Ascending aorta (tissue), 2 donors: ENCODE data around the gene UBASH3A. TPM values are rescaled to one million over a fixed set of nuclear protein-coding genes. Genes with fewer than 3 reads are reported as not detected.

Source experiments
- DNase-seq, 2 donors: peaks; one replicate each; pipeline ENCODE4 v3.0.0-alpha.2; 2019; ENCODE audit warnings: low spot score in 2 of 2
- H3K27ac ChIP-seq, 2 donors: fragments of 200-600 bp; sonication (generic); one replicate each; pipeline ENCODE4 v1.5.1; 2016 to 2017; ENCODE audit warnings: mild to moderate bottlenecking in 1 of 2
- H3K27me3 ChIP-seq: fragments of 200-600 bp; sonication (generic); one replicate; pipeline ENCODE4 v1.5.1; 2017
- H3K36me3 ChIP-seq, 2 donors: fragments of 200-600 bp; sonication (generic); one replicate each; pipeline ENCODE4 v1.5.1; 2016
- H3K4me1 ChIP-seq, 2 donors: fragments of 200-600 bp; sonication (generic); one replicate each; pipeline ENCODE4 v1.5.1; 2016 to 2017; ENCODE audit warnings: mild to moderate bottlenecking in 1 of 2
- H3K4me3 ChIP-seq, 2 donors: fragments of 200-600 bp; sonication (generic); one replicate each; pipeline ENCODE4 v1.5.1; 2016 to 2017; ENCODE audit warnings: mild to moderate bottlenecking in 1 of 2
- H3K9me3 ChIP-seq, 2 donors: fragments of 200-600 bp; sonication (generic); one replicate each; pipeline ENCODE4 v1.5.1; 2016
- intact Hi-C: fragments of 100-400 bp; cut with DNase I; formaldehyde crosslinking; loops from one replicate; pipeline ENCODE4 v1.15.1; 2023
- total RNA-seq: library from RNA; depleted of rRNA; stranded (reverse); fragments of >200 nt; gene quantifications from one replicate; pipeline ENCODE4 v1.1.0, GENCODE V29; 2016
- TF ChIP-seq, protein P1 (sequence below), 3 experiments: fragments of 200-600 bp in 2 of 3; fragments of 450-650 bp in 1 of 3; sonication (generic) in 2 of 3; IDR thresholded peaks; one replicate each; pipeline ENCODE4 v1.5.1; 2016 to 2019; ENCODE audit warnings: antibody characterized with exemption in 3 of 3, mild to moderate bottlenecking in 1 of 3, moderate library complexity in 1 of 3

Gene UBASH3A
- total RNA-seq, 1 donor from 2014 or later = 0.75 TPM

DNA sequence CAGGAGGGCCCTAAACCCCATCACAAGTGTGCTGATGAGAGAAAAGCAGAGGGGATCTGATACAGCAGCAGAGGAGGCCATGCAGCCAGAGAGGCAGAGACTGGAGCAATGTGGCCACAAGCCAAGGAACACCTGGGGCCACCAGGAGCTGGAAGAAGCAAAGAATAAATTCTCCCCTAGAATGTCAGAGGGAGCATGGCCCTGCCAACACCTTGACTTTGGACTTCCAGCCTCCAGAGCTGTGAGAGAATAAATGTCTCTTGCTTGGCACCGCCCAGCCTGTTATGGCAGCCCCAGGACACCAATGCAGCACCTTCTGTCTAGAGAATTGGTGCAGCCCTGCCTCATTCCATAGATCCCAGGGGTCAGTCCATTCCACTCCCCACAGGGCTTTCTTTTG, 25.3 kb downstream of the UBASH3A start:
- H3K27ac ChIP-seq = no peak overlapping the region
- DNase-seq = no peak
- TF ChIP-seq, protein P1, sequence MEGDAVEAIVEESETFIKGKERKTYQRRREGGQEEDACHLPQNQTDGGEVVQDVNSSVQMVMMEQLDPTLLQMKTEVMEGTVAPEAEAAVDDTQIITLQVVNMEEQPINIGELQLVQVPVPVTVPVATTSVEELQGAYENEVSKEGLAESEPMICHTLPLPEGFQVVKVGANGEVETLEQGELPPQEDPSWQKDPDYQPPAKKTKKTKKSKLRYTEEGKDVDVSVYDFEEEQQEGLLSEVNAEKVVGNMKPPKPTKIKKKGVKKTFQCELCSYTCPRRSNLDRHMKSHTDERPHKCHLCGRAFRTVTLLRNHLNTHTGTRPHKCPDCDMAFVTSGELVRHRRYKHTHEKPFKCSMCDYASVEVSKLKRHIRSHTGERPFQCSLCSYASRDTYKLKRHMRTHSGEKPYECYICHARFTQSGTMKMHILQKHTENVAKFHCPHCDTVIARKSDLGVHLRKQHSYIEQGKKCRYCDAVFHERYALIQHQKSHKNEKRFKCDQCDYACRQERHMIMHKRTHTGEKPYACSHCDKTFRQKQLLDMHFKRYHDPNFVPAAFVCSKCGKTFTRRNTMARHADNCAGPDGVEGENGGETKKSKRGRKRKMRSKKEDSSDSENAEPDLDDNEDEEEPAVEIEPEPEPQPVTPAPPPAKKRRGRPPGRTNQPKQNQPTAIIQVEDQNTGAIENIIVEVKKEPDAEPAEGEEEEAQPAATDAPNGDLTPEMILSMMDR (IDR thresholded peaks at IDR 0.05) = no peak
- H3K27me3 ChIP-seq = no peaks in the 10 kb centered on the region
- peaks cover 0 to 10% of the 10 kb centered on the region in 2 donors for H3K9me3 ChIP-seq
- H3K36me3 ChIP-seq = no peaks in the 10 kb centered on the region
- no peak overlapping the region for H3K4me3 ChIP-seq
- H3K4me1 ChIP-seq = no peaks in the 10 kb centered on the region
- intact Hi-C loops = no loop called here

DNA sequence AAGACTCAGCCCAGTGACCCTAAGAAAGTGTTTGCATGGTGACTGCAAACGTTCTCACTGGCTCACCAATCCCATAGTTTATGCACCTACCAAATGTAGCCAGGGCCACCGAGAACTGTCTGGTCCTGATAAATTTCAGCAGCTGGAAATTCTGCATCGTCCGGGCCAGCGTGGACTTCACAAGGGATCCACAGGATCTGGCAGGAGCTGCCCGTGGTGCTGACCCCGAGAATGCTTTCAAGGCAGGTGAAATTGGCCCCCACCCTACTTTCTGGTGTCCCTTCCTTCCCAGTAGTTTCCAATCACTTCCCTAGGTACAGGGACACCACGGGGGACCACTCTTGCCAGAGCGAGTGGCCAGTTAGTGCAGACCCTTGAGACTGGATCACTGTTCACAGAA, 26.2 kb downstream of the UBASH3A start:
- Histone ChIP-seq H3K27ac (no peak overlapping the region), H3K36me3 (no peaks in the 10 kb centered on the region), H3K4me3 (no peak overlapping the region), H3K9me3 (peaks cover 0 to 10% of the 10 kb centered on the region in 2 donors), H3K4me1 (no peaks in the 10 kb centered on the region), H3K27me3 (no peaks in the 10 kb centered on the region)
- TF ChIP-seq, protein P1 (IDR thresholded peaks at IDR 0.05) = no peak
- no peak for DNase-seq
- intact Hi-C loops = no loop called here

DNA sequence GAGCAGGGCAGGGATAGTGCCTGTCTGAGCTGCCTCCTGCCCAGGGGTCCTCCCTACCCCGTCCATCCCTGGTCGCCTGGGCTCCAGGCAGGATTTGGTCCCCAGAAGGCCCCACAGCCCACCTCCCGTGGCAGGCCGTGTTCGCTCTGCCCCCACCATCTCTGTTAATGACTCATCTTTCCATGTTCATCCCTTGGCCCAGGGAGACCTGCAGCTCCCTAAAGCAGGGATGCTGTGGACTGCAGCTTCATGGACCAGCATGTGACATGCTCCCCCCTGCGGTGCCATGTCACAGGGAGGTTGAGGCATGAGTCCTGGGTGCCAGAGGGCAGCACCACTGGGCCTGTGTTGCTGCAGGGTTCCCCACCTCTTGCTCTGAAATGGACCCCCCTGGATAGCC, 26.8 kb downstream of the UBASH3A start:
- Histone ChIP-seq H3K4me3 (no peak overlapping the region), H3K4me1 (no peaks in the 10 kb centered on the region), H3K27ac (no peak overlapping the region), H3K9me3 (peaks cover 0 to 10% of the 10 kb centered on the region in 2 donors), H3K27me3 (no peaks in the 10 kb centered on the region), H3K36me3 (no peaks in the 10 kb centered on the region)
- intact Hi-C loops = no loop called here
- TF ChIP-seq, protein P1 (IDR thresholded peaks at IDR 0.05) = no peak
- no peak for DNase-seq

DNA sequence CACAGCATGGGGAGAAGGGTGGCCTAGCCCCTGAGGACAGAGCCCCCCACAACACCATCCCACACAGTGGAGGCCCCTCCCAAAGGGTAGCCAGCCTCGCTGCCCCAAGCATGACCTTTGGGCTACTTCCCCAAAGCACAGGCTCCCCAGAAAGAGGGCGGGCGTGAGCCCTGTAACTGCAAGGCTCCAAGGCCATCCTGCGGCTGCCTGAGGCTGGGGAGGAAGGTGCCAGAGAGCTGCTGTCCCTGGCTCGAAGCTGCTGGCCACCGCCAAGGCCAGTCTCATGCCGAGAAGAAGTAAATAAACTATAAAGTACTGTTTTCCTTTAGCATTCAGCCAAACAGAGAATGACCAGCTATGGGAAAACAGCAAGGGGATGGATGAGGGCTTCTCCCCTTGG, 27.5 kb downstream of the UBASH3A start:
- H3K27me3 ChIP-seq = no peaks in the 10 kb centered on the region
- intact Hi-C loops = no loop called here
- DNase-seq = no peak

DNA sequence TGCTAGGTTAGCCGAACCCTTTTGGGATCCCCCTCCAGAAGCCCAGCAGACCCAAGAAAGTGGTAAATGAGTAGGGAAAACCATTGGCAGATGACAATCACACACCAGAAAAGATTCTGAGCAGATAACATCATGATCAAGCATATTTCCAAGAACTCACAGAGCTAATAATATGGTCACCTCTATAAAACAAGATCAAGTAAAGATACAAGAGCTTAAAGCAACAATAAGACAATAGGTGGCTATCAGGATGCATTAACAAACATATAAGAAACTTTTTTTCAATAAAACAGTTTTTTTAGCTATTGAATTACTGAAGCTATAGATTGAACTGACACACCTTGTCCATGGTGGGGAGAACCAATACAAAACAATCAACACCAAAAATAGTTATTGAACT, 29.0 kb downstream of the UBASH3A start:
- Histone ChIP-seq H3K4me3 (no peak overlapping the region), H3K36me3 (no peaks in the 10 kb centered on the region), H3K9me3 (peaks cover 0 to 10% of the 10 kb centered on the region in 2 donors), H3K4me1 (no peaks in the 10 kb centered on the region), H3K27me3 (no peaks in the 10 kb centered on the region), H3K27ac (no peak overlapping the region)
- no peak for DNase-seq
- intact Hi-C loops = no loop called here
- TF ChIP-seq, protein P1 (IDR thresholded peaks at IDR 0.05) = no peak

More for the DNA sequence above, 27.5 kb downstream of the UBASH3A start:
- H3K27ac ChIP-seq = no peak overlapping the region
- TF ChIP-seq, protein P1 (IDR thresholded peaks at IDR 0.05) = no peak
- H3K4me1 ChIP-seq = no peaks in the 10 kb centered on the region
- peaks cover 0 to 10% of the 10 kb centered on the region in 2 donors for H3K9me3 ChIP-seq
- H3K36me3 ChIP-seq = no peaks in the 10 kb centered on the region
- H3K4me3 ChIP-seq = no peak overlapping the region

DNA sequence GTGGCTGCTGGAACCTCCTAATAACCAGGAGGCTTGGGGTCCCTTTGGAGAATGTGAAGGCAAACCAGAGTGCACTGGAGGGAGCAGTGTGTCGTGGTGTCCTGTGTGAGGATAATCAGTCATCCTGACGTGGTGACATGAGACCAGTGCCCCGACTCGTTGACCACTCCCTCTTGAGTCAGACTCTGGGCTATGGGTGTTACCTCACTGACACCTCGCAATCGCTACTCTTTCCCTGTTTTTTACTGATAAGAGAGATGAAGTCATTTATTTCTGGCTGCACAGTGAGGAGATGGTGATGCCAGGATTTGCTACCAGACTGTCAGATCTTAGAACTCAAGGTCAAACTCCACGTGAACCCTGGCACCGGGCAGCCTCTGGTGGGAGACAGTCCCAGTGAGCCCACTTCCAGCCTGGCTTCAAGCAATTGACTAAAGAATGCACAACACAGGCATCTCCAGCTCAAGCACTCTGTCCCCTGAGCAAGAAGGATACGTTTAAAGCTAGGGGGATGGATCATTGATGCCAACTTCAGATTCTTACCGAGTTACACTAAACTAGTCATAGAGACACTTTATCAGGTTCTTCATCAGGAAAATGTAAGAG, 30.3 kb downstream of the UBASH3A start:
- no peak overlapping the region for H3K4me3 ChIP-seq
- intact Hi-C loops = no loop called here
- no peaks in the 10 kb centered on the region for H3K27me3 ChIP-seq
- DNase-seq = no peak
- TF ChIP-seq, protein P1 (IDR thresholded peaks at IDR 0.05) = no peak
- peaks cover 0 to 10% of the 10 kb centered on the region in 2 donors for H3K9me3 ChIP-seq
- no peaks in the 10 kb centered on the region for H3K4me1 ChIP-seq
- H3K36me3 ChIP-seq = no peaks in the 10 kb centered on the region
- H3K27ac ChIP-seq = no peak overlapping the region
